Measurements from ENCODE around the gene STX19. TPM values are rescaled to one million over a fixed set of nuclear protein-coding genes. Genes with fewer than 3 reads are reported as not detected.

STX19 gene, protein sequence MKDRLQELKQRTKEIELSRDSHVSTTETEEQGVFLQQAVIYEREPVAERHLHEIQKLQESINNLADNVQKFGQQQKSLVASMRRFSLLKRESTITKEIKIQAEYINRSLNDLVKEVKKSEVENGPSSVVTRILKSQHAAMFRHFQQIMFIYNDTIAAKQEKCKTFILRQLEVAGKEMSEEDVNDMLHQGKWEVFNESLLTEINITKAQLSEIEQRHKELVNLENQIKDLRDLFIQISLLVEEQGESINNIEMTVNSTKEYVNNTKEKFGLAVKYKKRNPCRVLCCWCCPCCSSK
- polyA plus RNA-seq (2011; rRNA removed), result not detected in 2 replicates
- polyA minus RNA-seq (2011; rRNA and poly(A)+ RNA removed), result not detected in 2 replicates

DNA sequence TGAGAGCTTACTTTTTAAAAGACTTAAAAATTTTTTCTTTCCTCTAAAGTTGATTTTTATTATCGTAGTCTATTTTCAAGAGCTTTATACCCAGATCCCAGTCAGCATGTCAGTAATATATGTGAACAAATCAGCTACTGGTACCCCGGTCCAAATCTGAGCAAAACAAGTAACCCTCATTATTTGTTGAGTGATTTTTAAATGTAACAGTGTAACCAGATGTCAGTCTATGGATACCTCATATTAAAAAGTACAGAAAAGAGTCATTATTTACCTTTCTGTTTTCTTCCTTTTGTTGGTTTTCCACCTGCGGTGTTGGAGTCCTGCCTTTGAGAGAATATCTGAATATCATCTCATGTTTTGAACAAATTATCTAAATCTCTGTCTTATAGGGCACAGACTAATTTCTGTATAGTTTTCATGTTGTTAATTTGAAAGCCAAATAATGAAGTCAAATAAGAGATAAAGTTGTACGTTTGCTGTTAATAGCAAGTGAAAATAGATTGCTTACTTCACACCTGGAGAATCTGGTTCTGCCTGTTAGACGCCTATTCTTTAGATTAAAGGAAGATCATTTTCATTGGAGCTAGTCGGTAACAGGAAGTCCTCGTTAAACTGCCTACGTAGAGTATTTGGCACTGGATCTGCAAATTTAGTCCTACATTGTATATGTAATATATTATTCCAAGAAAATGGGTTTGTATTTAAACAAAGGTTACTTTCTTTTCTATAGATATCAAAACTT is at the start of gene STX19:
TSS of gene STX19 (minus strand) at position 505 of the 745 bp plus-strand sequence. CDS start 13,328 bp downstream, outside the sequence.
- TF ChIP-seq, protein P1, sequence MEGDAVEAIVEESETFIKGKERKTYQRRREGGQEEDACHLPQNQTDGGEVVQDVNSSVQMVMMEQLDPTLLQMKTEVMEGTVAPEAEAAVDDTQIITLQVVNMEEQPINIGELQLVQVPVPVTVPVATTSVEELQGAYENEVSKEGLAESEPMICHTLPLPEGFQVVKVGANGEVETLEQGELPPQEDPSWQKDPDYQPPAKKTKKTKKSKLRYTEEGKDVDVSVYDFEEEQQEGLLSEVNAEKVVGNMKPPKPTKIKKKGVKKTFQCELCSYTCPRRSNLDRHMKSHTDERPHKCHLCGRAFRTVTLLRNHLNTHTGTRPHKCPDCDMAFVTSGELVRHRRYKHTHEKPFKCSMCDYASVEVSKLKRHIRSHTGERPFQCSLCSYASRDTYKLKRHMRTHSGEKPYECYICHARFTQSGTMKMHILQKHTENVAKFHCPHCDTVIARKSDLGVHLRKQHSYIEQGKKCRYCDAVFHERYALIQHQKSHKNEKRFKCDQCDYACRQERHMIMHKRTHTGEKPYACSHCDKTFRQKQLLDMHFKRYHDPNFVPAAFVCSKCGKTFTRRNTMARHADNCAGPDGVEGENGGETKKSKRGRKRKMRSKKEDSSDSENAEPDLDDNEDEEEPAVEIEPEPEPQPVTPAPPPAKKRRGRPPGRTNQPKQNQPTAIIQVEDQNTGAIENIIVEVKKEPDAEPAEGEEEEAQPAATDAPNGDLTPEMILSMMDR (IDR thresholded peaks at IDR 0.05; ENCODE audit: low read depth, low read length), result no peak
- CTCF ChIA-PET, result interaction anchor here (0.7 to 1.2 kb wide), 3 partner anchors 9 to 41 kb away, joined by 3 to 7 read pairs (median 3); no protein-coding TSS in a partner anchor
- Histone ChIP-seq H3K27me3 (ENCODE audit: control insufficient read depth, insufficient read depth, low read length) (no peaks in the 10 kb centered on the region), H3K27ac (ENCODE audit: low read depth, low read length) (no peak within 1 kb of the TSS), H3K4me3 (ENCODE audit: low read depth, low read length) (no peak within 1 kb of the TSS), H3K9me3 (ENCODE audit: control insufficient read depth, insufficient read depth, low read length) (no peaks in the 10 kb centered on the region)
- POLR2A ChIA-PET, result no interaction called here
- DNase-seq (ENCODE audit: low read depth, low spot score), result no peak

- CTCF ChIA-PET, result no interaction called here
- Histone ChIP-seq H3K9me3 (ENCODE audit: control insufficient read depth, insufficient read depth, low read length) (no peaks in the 10 kb centered on the region), H3K27me3 (ENCODE audit: control insufficient read depth, insufficient read depth, low read length) (no peaks in the 10 kb centered on the region), H3K27ac (ENCODE audit: low read depth, low read length) (no peak overlapping the region), H3K4me3 (ENCODE audit: low read depth, low read length) (no peak overlapping the region)
- POLR2A ChIA-PET, result no interaction called here
- TF ChIP-seq, protein P1 (IDR thresholded peaks at IDR 0.05; ENCODE audit: low read depth, low read length), result no peak
- peak; percentile 10 for DNase-seq (ENCODE audit: low read depth, low spot score)
Measured at GRCh38 chr3:94076055-94076454, 47.7 kb upstream of the STX19 start.

DNA sequence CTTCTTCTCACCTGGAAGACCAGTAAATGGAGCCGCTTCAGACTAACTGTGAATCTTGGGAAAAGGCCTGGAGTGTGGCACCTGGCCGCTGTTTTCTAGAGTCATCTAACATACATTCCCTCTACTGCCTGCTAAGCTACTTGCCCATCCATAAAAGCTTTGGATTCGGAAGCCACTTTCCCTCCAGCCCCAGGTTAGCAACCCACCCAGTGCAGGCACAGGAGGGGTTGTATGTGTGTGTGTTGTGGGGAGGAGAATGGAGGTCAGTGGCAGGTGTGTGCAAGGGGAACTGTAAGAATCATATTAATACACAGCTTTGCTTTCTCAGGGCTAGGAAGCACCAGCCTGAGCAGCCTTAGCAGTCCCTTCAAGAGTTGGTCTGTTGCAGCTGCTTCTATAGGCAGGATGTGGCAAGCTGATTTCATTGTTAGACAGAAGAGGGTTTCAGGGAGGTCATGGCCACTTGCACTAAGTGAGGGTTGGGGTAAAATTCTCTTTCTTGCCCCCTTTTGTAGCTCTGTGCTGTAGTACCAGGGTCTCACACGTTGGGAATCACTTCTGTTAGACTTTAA is 43.4 kb upstream of the STX19 start:
- Histone ChIP-seq H3K27ac (ENCODE audit: low read depth, low read length) (no peak overlapping the region), H3K27me3 (ENCODE audit: control insufficient read depth, insufficient read depth, low read length) (no peaks in the 10 kb centered on the region), H3K9me3 (ENCODE audit: control insufficient read depth, insufficient read depth, low read length) (no peaks in the 10 kb centered on the region), H3K4me3 (ENCODE audit: low read depth, low read length) (no peak overlapping the region)
- ChIA-PET POLR2A (no interaction called here), CTCF (interaction anchor here (0.8 to 5.0 kb wide), 2 partner anchors 33 to 67 kb away, joined by 5 to 145 read pairs; no protein-coding TSS in a partner anchor)
- no peak for DNase-seq (ENCODE audit: low read depth, low spot score)
- TF ChIP-seq, protein P1 (IDR thresholded peaks at IDR 0.05; ENCODE audit: low read depth, low read length), result no peak

DNA sequence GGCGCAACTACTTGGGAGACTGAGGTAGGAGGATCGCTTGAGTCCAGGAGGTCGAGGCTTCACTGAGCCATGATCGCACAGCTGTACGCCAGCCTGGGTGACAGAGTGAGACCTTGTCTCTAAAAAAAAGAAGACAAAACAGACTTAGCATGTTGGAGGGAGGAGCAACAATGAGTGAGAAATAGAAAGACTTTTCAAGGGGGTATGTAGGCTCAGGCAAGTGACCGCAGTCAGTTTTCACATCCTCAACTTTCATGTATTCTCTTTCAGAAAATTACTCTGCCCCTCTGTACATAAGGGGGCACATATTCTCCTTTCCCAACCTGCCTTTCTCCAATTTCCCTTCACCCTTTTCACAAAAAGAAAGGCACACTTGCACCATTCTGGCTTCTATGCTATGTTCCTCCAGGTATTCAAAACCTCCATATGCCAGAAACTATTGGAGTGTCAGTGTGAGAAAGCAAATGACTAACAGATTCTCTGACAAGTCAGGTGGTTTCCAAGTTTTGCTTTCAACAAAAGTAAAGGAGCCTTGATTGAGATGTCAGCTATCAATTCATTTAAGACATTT is 42.0 kb upstream of the STX19 start:
- DNase-seq (ENCODE audit: low read depth, low spot score), result no peak
- TF ChIP-seq, protein P1 (IDR thresholded peaks at IDR 0.05; ENCODE audit: low read depth, low read length), result no peak

More for the DNA sequence above, 42.0 kb upstream of the STX19 start:
- Histone ChIP-seq H3K27me3 (ENCODE audit: control insufficient read depth, insufficient read depth, low read length) (no peaks in the 10 kb centered on the region), H3K27ac (ENCODE audit: low read depth, low read length) (no peak overlapping the region), H3K4me3 (ENCODE audit: low read depth, low read length) (no peak overlapping the region), H3K9me3 (ENCODE audit: control insufficient read depth, insufficient read depth, low read length) (no peaks in the 10 kb centered on the region)
- POLR2A ChIA-PET, result no interaction called here
- CTCF ChIA-PET, result interaction anchor here (0.6 to 5.0 kb wide), 22 partner anchors 11 to 607 kb away, joined by 3 to 145 read pairs (median 6); partner anchors contain the start of gene ARL13B

Data from AG04450 (cell line).